ENCODE measurements around the gene CGREF1. TPM values are rescaled to one million over a fixed set of nuclear protein-coding genes. Genes with fewer than 3 reads are reported as not detected.
"Not testable (repeated sequence)": the region's sequence is repeated elsewhere in the genome, so short reads cannot be mapped to it uniquely, and the experiment has no call there.

CGREF1 gene
- total RNA-seq, 4 donors from 2014 or later = 1.1 to 4.2 (median 2.6) TPM

- DNase-seq (ENCODE audit: low spot score in 2 of 2) = no peak
- Histone ChIP-seq H3K9me3 (no peaks in the 10 kb centered on the region), H3K4me3 (peak overlapping the region; percentile 56), H3K27ac (no peak overlapping the region), H3K27me3 (peaks cover 19% of the 10 kb centered on the region), H3K4me1 (peaks cover 18% of the 10 kb centered on the region), H3K36me3 (no peaks in the 10 kb centered on the region)
- TF ChIP-seq CTCF (IDR thresholded peaks at IDR 0.05) (no peak), EP300 (IDR thresholded peaks at IDR 0.05) (no peak), POLR2A (IDR thresholded peaks at IDR 0.05) (no peak), POLR2AphosphoS5 (IDR thresholded peaks at IDR 0.05) (no peak)
- 37% methylated on average over 7 of the region's 14 CpGs for WGBS
These were observed 868 bp downstream of the CGREF1 start for GRCh38 chr2:27117995-27118524.

GRCh38 chr2:27115519-27115918 lies 3.4 kb downstream of the CGREF1 start:
- DNase-seq (ENCODE audit: low spot score in 2 of 2) = no peak
- no peaks in the 10 kb centered on the region for H3K9me3 ChIP-seq
- WGBS = 67% methylated on average over 2 of the region's 2 CpGs
- TF ChIP-seq POLR2A (IDR thresholded peaks at IDR 0.05) = no peak
- TF ChIP-seq CTCF (IDR thresholded peaks at IDR 0.05) = no peak
- no peak for TF ChIP-seq EP300 (IDR thresholded peaks at IDR 0.05)
- TF ChIP-seq POLR2AphosphoS5 (IDR thresholded peaks at IDR 0.05) = no peak
- H3K27ac ChIP-seq = no peak overlapping the region
- H3K27me3 ChIP-seq = peaks cover 19% of the 10 kb centered on the region
- H3K36me3 ChIP-seq = no peaks in the 10 kb centered on the region
- H3K4me3 ChIP-seq = no peak overlapping the region
- peaks cover 14% of the 10 kb centered on the region for H3K4me1 ChIP-seq

GRCh38 chr2:27111392-27112078 lies 7.4 kb downstream of the CGREF1 start:
- H3K36me3 ChIP-seq; H3K27ac ChIP-seq; H3K27me3 ChIP-seq; DNase-seq (ENCODE audit: low spot score in 2 of 2); H3K4me1 ChIP-seq; H3K9me3 ChIP-seq; H3K4me3 ChIP-seq: not testable (repeated sequence)
- 96% methylated on average over 12 of the region's 49 CpGs for WGBS

GRCh38 chr2:27110603-27111352 lies 8.2 kb downstream of the CGREF1 start:
- H3K4me3 ChIP-seq; DNase-seq (ENCODE audit: low spot score in 2 of 2); H3K9me3 ChIP-seq; H3K36me3 ChIP-seq; H3K4me1 ChIP-seq; H3K27ac ChIP-seq; H3K27me3 ChIP-seq: not testable (repeated sequence)
- 87% methylated on average over 24 of the region's 24 CpGs for WGBS

- DNase-seq (ENCODE audit: low spot score in 2 of 2) = no peak
- WGBS = 87% methylated on average over 3 of the region's 3 CpGs
- no peaks in the 10 kb centered on the region for H3K4me1 ChIP-seq
- TF ChIP-seq EP300 (IDR thresholded peaks at IDR 0.05) (no peak), CTCF (IDR thresholded peaks at IDR 0.05) (no peak), POLR2AphosphoS5 (IDR thresholded peaks at IDR 0.05) (no peak), POLR2A (IDR thresholded peaks at IDR 0.05) (no peak)
- no peak overlapping the region for H3K27ac ChIP-seq
- no peaks in the 10 kb centered on the region for H3K36me3 ChIP-seq
- no peak overlapping the region for H3K4me3 ChIP-seq
- no peaks in the 10 kb centered on the region for H3K9me3 ChIP-seq
- H3K27me3 ChIP-seq = no peaks in the 10 kb centered on the region
These were observed 9.8 kb downstream of the CGREF1 start for GRCh38 chr2:27109083-27109482.

GRCh38 chr2:27108221-27108620 lies 10.7 kb downstream of the CGREF1 start:
- Histone ChIP-seq H3K4me1 (no peaks in the 10 kb centered on the region), H3K4me3 (no peak overlapping the region), H3K9me3 (no peaks in the 10 kb centered on the region), H3K36me3 (no peaks in the 10 kb centered on the region), H3K27ac (no peak overlapping the region), H3K27me3 (no peaks in the 10 kb centered on the region)
- DNase-seq (ENCODE audit: low spot score in 2 of 2) = no peak
- TF ChIP-seq POLR2AphosphoS5 (IDR thresholded peaks at IDR 0.05) = no peak
- no peak for TF ChIP-seq POLR2A (IDR thresholded peaks at IDR 0.05)
- no peak for TF ChIP-seq CTCF (IDR thresholded peaks at IDR 0.05)
- TF ChIP-seq EP300 (IDR thresholded peaks at IDR 0.05) = no peak
- WGBS = 83% methylated on average over 2 of the region's 2 CpGs
